Measurements from ENCODE around the gene EFCC1.
"Not testable (repeated sequence)": the region's sequence is repeated elsewhere in the genome, so short reads cannot be mapped to it uniquely, and the experiment has no call there.

Gene EFCC1

DNA sequence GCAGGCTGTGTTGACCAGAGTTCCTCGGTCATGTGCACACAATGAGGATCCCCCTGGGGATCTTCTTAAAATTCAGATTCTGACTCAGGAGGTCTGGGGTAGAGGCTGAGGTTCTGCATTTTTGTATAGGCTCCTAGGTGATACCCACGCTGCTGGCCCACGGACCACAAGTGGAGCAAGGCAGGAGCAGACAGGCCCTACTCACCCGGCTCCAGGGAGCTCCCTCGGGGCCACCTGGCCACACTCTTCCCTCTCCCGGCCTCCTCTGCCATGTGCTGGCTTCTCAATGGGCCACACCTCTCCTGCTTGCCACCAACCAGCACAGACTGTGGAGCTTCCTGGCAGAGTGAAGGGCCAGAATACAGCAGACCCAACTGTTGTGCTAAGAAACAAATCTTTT is 83.4 kb downstream of the EFCC1 start:
- no peak for DNase-seq

DNA sequence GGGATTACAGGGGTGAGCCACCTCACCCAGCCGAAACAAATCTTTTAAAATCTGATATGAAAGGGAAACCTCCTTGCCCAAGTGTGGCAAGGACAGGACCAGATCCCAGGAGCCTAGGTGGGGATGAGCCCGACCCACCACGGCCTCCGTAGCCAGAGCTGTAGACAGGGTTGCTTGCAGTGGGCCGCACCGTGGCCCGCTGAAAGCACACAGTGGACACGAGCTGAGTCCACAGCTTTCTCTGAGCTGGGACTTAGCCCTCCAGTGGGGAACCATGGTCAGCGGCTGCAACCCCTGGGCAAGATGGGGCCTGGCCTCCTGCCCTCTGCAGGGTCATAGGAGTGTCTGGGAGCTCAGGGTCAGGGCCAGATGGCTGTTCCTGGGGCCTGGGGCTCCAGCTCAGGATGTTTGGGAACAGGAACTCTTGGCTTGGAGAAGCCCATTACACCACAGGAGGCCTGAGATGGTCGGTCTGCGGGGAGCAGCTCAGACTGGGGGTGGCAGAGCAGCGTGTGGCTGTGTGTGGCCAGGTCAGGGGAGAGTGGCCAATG is 84.1 kb downstream of the EFCC1 start:
- DNase-seq: no peak

GRCh38 chr3:129085818-129086217 is 84.7 kb downstream of the EFCC1 start:
- no peak for DNase-seq

GRCh38 chr3:129087138-129087702 is 86.1 kb downstream of the EFCC1 start:
- no peak for DNase-seq

- not testable (repeated sequence) for DNase-seq
Measured at GRCh38 chr3:129087904-129088303, 86.8 kb downstream of the EFCC1 start.

GRCh38 chr3:129088312-129088711 is 87.2 kb downstream of the EFCC1 start:
- DNase-seq: not testable (repeated sequence)
